B cell (primary cell): ENCODE measurements around the gene CCDC93.

Experiments
- EZH2 ChIP-seq: IDR thresholded peaks from 2 replicates; pipeline ENCODE4 v1.6.1; 2012; ENCODE audit warnings: borderline replicate concordance, low read depth, mild to moderate bottlenecking, moderate library complexity, low read length; ENCODE audit not compliant: insufficient read depth, poor library complexity, severe bottlenecking
- TF ChIP-seq, protein P1 (sequence below): fragments of 200-600 bp; IDR thresholded peaks from one replicate; pipeline ENCODE4 v1.8.0; 2022; ENCODE audit warnings: antibody characterized with exemption, mild to moderate bottlenecking

DNA sequence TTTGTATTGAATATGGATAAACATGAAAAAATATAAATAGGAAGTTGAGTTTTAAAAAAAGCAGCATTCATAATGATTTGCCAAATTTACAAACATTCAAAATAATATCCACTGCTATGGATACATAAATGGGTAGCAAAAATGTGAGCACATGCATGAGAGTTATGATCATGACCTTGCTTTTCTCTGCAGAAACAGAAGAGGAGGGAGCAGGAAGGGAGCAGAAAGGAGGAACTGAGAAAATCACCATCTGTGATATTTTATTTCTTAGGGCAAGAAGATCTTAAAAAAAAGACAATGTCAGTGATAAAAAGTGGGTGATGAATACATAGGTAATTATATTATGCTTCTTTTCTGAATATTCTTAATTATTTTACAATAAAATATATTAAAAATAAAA lies 17.7 kb upstream of the CCDC93 start:
- TF ChIP-seq, protein P1, sequence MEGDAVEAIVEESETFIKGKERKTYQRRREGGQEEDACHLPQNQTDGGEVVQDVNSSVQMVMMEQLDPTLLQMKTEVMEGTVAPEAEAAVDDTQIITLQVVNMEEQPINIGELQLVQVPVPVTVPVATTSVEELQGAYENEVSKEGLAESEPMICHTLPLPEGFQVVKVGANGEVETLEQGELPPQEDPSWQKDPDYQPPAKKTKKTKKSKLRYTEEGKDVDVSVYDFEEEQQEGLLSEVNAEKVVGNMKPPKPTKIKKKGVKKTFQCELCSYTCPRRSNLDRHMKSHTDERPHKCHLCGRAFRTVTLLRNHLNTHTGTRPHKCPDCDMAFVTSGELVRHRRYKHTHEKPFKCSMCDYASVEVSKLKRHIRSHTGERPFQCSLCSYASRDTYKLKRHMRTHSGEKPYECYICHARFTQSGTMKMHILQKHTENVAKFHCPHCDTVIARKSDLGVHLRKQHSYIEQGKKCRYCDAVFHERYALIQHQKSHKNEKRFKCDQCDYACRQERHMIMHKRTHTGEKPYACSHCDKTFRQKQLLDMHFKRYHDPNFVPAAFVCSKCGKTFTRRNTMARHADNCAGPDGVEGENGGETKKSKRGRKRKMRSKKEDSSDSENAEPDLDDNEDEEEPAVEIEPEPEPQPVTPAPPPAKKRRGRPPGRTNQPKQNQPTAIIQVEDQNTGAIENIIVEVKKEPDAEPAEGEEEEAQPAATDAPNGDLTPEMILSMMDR: no peak
- no peak for TF ChIP-seq EZH2
